Limb (tissue), 2 donors: ENCODE data around the gene CEBPZ.
A peak's percentile ranks its signal among the peaks of the same experiment; 100 is the strongest.
"Not testable (repeated sequence)": the region's sequence is repeated elsewhere in the genome, so short reads cannot be mapped to it uniquely, and the experiment has no call there.

Experiments
- DNase-seq, 2 donors: peaks; one replicate each; pipeline ENCODE4 v3.0.0-alpha.2; 2016; ENCODE audit errors: extremely low spot score in 2 of 2

Gene CEBPZ

GRCh38 chr2:37219046-37219445 is 12.3 kb downstream of the CEBPZ start:
- DNase-seq, result no peak

- no peak for DNase-seq
Observed at GRCh38 chr2:37215250-37215649, 16.1 kb downstream of the CEBPZ start.

- no peak for DNase-seq
Observed at GRCh38 chr2:37211939-37212338, 19.5 kb downstream of the CEBPZ start.

GRCh38 chr2:37211212-37211611 is 20.2 kb downstream of the CEBPZ start:
- DNase-seq, result no peak

- not testable (repeated sequence) for DNase-seq
Observed at GRCh38 chr2:37206760-37207159, 24.6 kb downstream of the CEBPZ start.

GRCh38 chr2:37205689-37206341 is 25.6 kb downstream of the CEBPZ start:
- DNase-seq, result no peak

- DNase-seq, result not testable (repeated sequence)
Observed at GRCh38 chr2:37205071-37205661, 26.2 kb downstream of the CEBPZ start.

- no peak for DNase-seq
Observed at GRCh38 chr2:37203708-37204107, 27.7 kb downstream of the CEBPZ start.

GRCh38 chr2:37201766-37202165 is 29.6 kb downstream of the CEBPZ start:
- no peak for DNase-seq

GRCh38 chr2:37201208-37201607 is 30.2 kb downstream of the CEBPZ start:
- DNase-seq, result no peak

- DNase-seq, result no peak
Observed at GRCh38 chr2:37198681-37199065, 32.7 kb downstream of the CEBPZ start.

- DNase-seq, result peak; percentile 75 to 92
Observed at GRCh38 chr2:37196320-37197195, 34.8 kb downstream of the CEBPZ start, which contains the start of gene CEBPZOS. CEBPZOS (plus strand) TSS chr2:37196496; CDS start chr2:37199705, 3,209 bp downstream.

GRCh38 chr2:37195862-37196319 is 35.5 kb downstream of the CEBPZ start:
- DNase-seq, result not testable (repeated sequence)

GRCh38 chr2:37192551-37192950 is 38.8 kb downstream of the CEBPZ start:
- no peak for DNase-seq

GRCh38 chr2:37191747-37192146 is 39.6 kb downstream of the CEBPZ start:
- DNase-seq, result no peak

- DNase-seq, result no peak
Observed at GRCh38 chr2:37191253-37191652, 40.1 kb downstream of the CEBPZ start.

- no peak for DNase-seq
Observed at GRCh38 chr2:37190290-37190689, 41.1 kb downstream of the CEBPZ start.

- DNase-seq, result no peak
Observed at GRCh38 chr2:37189452-37190153, 41.8 kb downstream of the CEBPZ start.

GRCh38 chr2:37188570-37188969 is 42.8 kb downstream of the CEBPZ start, which contains the start of gene SULT6B1:
SULT6B1 (minus strand) TSS chr2:37188670; CDS start chr2:37188640, 30 bp downstream.
- no peak for DNase-seq

- DNase-seq, result no peak
Observed at GRCh38 chr2:37181726-37182684, 49.4 kb downstream of the CEBPZ start.
